HCT116 (cell line): ENCODE data around the gene PPP6R3. TPM values are rescaled to one million over a fixed set of nuclear protein-coding genes. Genes with fewer than 3 reads are reported as not detected.

Experiments used
- ATAC-seq: fragments of 200-7000 bp; cut with Tn5 transposase; 2 replicates; pipeline ENCODE4 v1.9.1; 2020; ENCODE audit warnings: mild to moderate bottlenecking, moderate library complexity
- BruUV-seq: library from RNA; stranded (reverse); fragments of 400-500 nt; replicated peaks from 2 replicates; lab custom pipeline; 2021; lab: Mats Ljungman, UMichigan
- CTCF ChIA-PET: fragments of 300-600 bp; sonication (Branson Sonifier 250); formaldehyde crosslinking; loops from one replicate; lab custom pipeline; 2021; ENCODE audit warnings: antibody characterized with exemption; lab: Charles Lee
- POLR2A ChIA-PET: fragments of 300-600, 350-600 bp; sonication (Branson Sonifier 250); formaldehyde crosslinking; loops from one replicate; lab custom pipeline; 2021; ENCODE audit warnings: antibody characterized with exemption; lab: Charles Lee
- RAD21 ChIA-PET, 2 experiments: fragments of 300-600 bp; sonication (Branson Sonifier 250); formaldehyde crosslinking; loops; one replicate each; lab custom pipeline; 2023; ENCODE audit warnings: low total read pairs in 2 of 2; ENCODE audit not compliant: uncharacterized antibody in 2 of 2, unreplicated experiment in 2 of 2, low non-redundant PET in 1 of 2; lab: Charles Lee
- DNase-seq: peaks from one replicate; pipeline ENCODE4 v3.0.0-alpha.2; 2010; ENCODE audit warnings: low read depth, low spot score
- H2AFZ ChIP-seq: fragments of 200-600 bp; shearing (Covaris generic), sonication (generic); 2 replicates; pipeline ENCODE4 v1.6.1; 2017; ENCODE audit warnings: low read depth, mixed run types, mixed read lengths, antibody characterized with exemption, low read length; ENCODE audit not compliant: poor library complexity, severe bottlenecking
- H3K27ac ChIP-seq: 2 replicates; pipeline ENCODE4 v1.5.1; 2012; ENCODE audit warnings: low read depth, low read length
- H3K27me3 ChIP-seq: fragments of 200-600 bp; sonication (generic); 2 replicates; pipeline ENCODE4 v1.6.1; 2016; ENCODE audit warnings: mixed run types, low read length, mixed read lengths; ENCODE audit not compliant: insufficient read depth
- H3K36me3 ChIP-seq, 2 experiments: fragments of 200-500 bp in 1 of 2; fragments of 200-600 bp in 1 of 2; sonication (Bioruptor generic) in 1 of 2; sonication (generic) in 1 of 2; 2 replicates each; pipeline versions ENCODE4 v1.5.1 to v1.6.1; 2014 to 2016; ENCODE audit warnings: low read length in 2 of 2, inconsistent platforms in 1 of 2, mixed read lengths in 1 of 2, mixed run types in 1 of 2; ENCODE audit not compliant: insufficient read depth in 2 of 2, control insufficient read depth in 1 of 2
- H3K4me1 ChIP-seq, 2 experiments: fragments of 200-600 bp in 1 of 2; sonication (generic) in 1 of 2; 2 replicates each; pipeline versions ENCODE4 v1.5.1 to v1.6.1; 2012 to 2017; ENCODE audit warnings: low read length in 2 of 2, inconsistent platforms in 1 of 2, mild to moderate bottlenecking in 1 of 2, mixed read lengths in 1 of 2, mixed run types in 1 of 2, moderate library complexity in 1 of 2; ENCODE audit not compliant: insufficient read depth in 2 of 2, control insufficient read depth in 1 of 2
- H3K4me2 ChIP-seq: fragments of 200-600 bp; sonication (generic); 2 replicates; pipeline ENCODE4 v1.6.1; 2017; ENCODE audit warnings: mixed run types, low read length, mixed read lengths
- H3K4me3 ChIP-seq, 2 experiments: fragments of 200-600 bp in 1 of 2; sonication (generic) in 1 of 2; replicated peaks in 1 of 2; 2 replicates each; pipeline ENCODE4 v1.5.1; 2011 to 2016; ENCODE audit warnings: low read length in 2 of 2, control low read depth in 1 of 2, low read depth in 1 of 2, mild to moderate bottlenecking in 1 of 2, mixed read lengths in 1 of 2, mixed run types in 1 of 2
- H3K79me2 ChIP-seq: fragments of 200-600 bp; sonication (generic); 2 replicates; pipeline ENCODE4 v1.6.1; 2017; ENCODE audit warnings: mild to moderate bottlenecking, mixed run types, low read length, moderate library complexity, mixed read lengths; ENCODE audit not compliant: insufficient read depth
- H3K9ac ChIP-seq: fragments of 200-600 bp; sonication (generic); 2 replicates; pipeline ENCODE4 v1.6.1; 2016; ENCODE audit warnings: low read length, mixed read lengths
- H3K9me2 ChIP-seq: fragments of 200-600 bp; sonication (generic), shearing (Covaris generic); 2 replicates; pipeline ENCODE4 v1.6.1; 2017; ENCODE audit warnings: mixed run types, mild to moderate bottlenecking, moderate library complexity; ENCODE audit not compliant: insufficient read depth
- H3K9me3 ChIP-seq, 2 experiments: fragments of 200-500 bp in 1 of 2; fragments of 200-600 bp in 1 of 2; sonication (Bioruptor generic) in 1 of 2; sonication (generic) in 1 of 2; 2 replicates each; pipeline ENCODE4 v1.6.1; 2014 to 2017; ENCODE audit warnings: low read length in 2 of 2, mixed read lengths in 2 of 2, inconsistent platforms in 1 of 2, low read depth in 1 of 2, mild to moderate bottlenecking in 1 of 2, mixed run types in 1 of 2, moderate library complexity in 1 of 2; ENCODE audit not compliant: control insufficient read depth in 1 of 2, insufficient read depth in 1 of 2
- H4K20me1 ChIP-seq: fragments of 200-600 bp; sonication (generic), shearing (Covaris generic); 2 replicates; pipeline ENCODE4 v1.6.1; 2017; ENCODE audit warnings: mixed run types, mild to moderate bottlenecking, moderate library complexity; ENCODE audit not compliant: insufficient read depth
- EGR1 ChIP-seq: IDR thresholded peaks from 2 replicates; pipeline ENCODE4 v1.6.1; 2012; ENCODE audit warnings: low read depth
- EZH2 ChIP-seq: fragments of 200-600 bp; sonication (generic); IDR thresholded peaks from 2 replicates; pipeline ENCODE4 v1.6.1; 2017; ENCODE audit warnings: antibody characterized with exemption, mixed run types
- JUND ChIP-seq: IDR thresholded peaks from 2 replicates; pipeline ENCODE4 v1.6.1; 2012
- MAX ChIP-seq: IDR thresholded peaks from 2 replicates; pipeline ENCODE4 v1.6.1; 2012
- REST ChIP-seq: IDR thresholded peaks from 2 replicates; pipeline ENCODE4 v1.6.1; 2012; ENCODE audit warnings: low read depth
- SIN3A ChIP-seq: IDR thresholded peaks from 2 replicates; pipeline ENCODE4 v1.6.1; 2012; ENCODE audit warnings: low read depth
- SP1 ChIP-seq: IDR thresholded peaks from 2 replicates; pipeline ENCODE4 v1.6.1; 2012; ENCODE audit warnings: low read depth
- intact Hi-C: fragments of 100-400 bp; cut with micrococcal nuclease; formaldehyde crosslinking; loops from 2 replicates; pipeline ENCODE4 v1.10.0; 2022
- total RNA-seq: library from RNA; stranded (reverse); gene quantifications from one replicate; pipeline ENCODE4 v1.2.1, GENCODE V29; 2021; ENCODE audit not compliant: unreplicated experiment

The PPP6R3 gene
- total RNA-seq, 1 experiment from 2014 or later, result 113 TPM

- Histone ChIP-seq H3K27ac (no peak overlapping the region), H3K36me3 (peaks cover 25 to 43% of the 10 kb centered on the region in 2 experiments; a peak in 3 of 4 replicates), H3K9ac (no peak overlapping the region), H4K20me1 (peaks cover 5% of the 10 kb centered on the region; the same call in 1 of the 2 replicates), H3K4me2 (no peak overlapping the region), H3K4me3 (no peak overlapping the region), H3K4me1 (no peaks in the 10 kb centered on the region), H3K79me2 (peaks cover 64% of the 10 kb centered on the region), H3K27me3 (no peaks in the 10 kb centered on the region), H3K9me2 (no peaks in the 10 kb centered on the region), H3K9me3 (no peaks in the 10 kb centered on the region), H2AFZ (no peak overlapping the region)
- ChIA-PET CTCF (interaction anchor here (1.5 kb wide), 1 partner anchor 9 kb away, joined by 5 read pairs; no protein-coding TSS in a partner anchor), RAD21 (no interaction called here), POLR2A (no interaction called here)
- intact Hi-C loops, result no loop called here
- BruUV-seq, result no TSS peak
- TF ChIP-seq MAX, result no peak
- no peak for TF ChIP-seq REST
- no peak for TF ChIP-seq EGR1
- no peak for TF ChIP-seq SP1
- TF ChIP-seq EZH2, result no peak
- no peak for TF ChIP-seq JUND
- no peak for TF ChIP-seq SIN3A
- no peak for ATAC-seq
- DNase-seq, result no peak
These were observed 114.6 kb downstream of the PPP6R3 start for GRCh38 chr11:68575025-68575665.
